GM18870 (cell line): Measurements from ENCODE around the gene RPL38.

Experiments
- ATAC-seq: cut with Tn5 transposase; IDR thresholded peaks from one replicate; pipeline ENCODE4 v1.9.1; 2021; ENCODE audit warnings: moderate library complexity; ENCODE audit not compliant: unreplicated experiment

RPL38 gene

GRCh38 chr17:74210191-74211140, 7.0 kb downstream of the RPL38 start:
- peak; percentile 41 for ATAC-seq

DNA sequence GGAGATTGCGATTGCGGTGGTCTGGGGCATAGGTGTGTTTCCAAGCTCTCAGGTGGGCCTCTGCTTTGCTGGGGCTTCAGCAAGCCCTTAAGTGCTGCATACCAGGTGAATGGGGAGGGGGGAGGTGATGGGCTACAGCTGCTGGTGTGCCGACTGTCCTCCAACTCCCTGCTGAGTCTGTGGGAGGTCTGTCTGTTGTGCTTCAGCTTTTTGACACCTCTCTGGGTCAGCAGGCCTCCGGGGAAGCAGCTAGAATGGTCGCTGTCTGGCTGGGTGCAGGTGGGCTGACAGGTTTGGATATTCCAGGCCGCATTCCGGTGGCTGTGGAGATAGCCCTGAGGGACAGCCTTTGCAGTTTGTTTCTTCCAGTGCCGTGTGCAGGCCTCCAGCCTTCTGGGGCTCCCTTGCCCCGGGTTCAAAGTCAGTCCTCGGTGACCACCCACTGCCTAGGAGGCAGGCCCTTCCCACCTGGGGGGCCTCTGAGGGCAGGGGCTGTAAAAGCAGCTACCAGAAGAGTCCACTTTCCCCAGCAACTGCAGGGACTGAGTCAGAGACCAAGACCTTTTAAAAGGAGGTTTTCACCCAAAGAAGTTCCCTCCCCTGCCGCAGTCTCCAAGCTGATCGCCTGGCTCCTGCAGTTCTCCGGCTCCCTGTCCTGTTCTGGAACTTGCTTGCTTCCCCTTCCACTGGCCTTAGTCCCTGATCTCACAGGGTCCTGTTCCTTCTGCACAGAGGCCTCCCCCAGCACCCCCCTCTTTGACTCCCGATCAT, 7.8 kb downstream of the RPL38 start:
- no peak for ATAC-seq

- no peak for ATAC-seq
Observed at GRCh38 chr17:74211912-74212208, 8.4 kb downstream of the RPL38 start.

GRCh38 chr17:74212209-74212912, 8.9 kb downstream of the RPL38 start:
- ATAC-seq = no peak

DNA sequence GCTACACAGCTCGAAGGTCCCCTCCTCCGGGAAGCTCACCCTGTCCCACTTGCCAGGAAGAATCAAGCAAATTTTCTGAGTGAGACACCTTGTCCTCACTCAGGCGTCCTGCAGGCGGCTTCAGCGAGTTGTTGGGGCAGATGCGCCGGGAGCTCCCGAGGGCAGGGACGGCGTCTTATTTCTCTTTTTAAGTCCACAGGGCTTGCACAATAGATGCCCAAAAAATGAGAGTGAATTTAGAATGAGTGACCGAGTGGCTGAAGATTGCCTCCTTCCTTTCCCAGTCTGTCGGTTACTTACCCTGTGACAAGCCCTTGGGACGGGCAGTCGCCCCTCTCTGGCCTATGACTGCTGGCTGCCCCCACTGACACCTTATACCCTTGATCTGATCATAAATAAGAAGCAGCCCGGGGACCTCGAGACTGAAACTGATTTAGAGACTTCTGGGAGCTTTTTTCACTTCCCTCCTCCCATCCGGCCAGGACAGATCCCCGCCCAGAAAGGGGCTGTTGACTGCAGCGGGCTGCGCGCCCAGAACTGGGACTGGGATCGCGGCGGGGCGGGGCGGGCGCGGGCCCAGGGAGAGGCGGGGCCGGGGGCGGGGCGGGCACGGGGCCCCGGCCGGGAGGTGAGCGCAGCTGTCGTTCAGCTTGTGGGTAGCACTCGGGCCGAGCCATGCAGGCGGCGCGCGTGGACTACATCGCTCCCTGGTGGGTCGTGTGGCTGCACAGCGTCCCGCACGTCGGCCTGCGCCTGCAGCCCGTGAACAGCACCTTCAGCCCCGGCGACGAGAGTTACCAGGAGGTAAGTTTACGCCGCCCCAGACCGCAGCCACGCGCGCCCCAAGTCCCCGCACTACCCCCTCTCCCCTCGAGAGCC, 9.7 kb downstream of the RPL38 start, which contains the start of gene TTYH2:
Gene TTYH2 (plus strand): TSS at position 659 of the 879 bp plus-strand sequence. CDS start 17 bp downstream, at position 676.
- peak; percentile 51 for ATAC-seq

GRCh38 chr17:74213861-74214391, 10.4 kb downstream of the RPL38 start:
- ATAC-seq = no peak

GRCh38 chr17:74214484-74215341, 11.2 kb downstream of the RPL38 start:
- no peak for ATAC-seq

DNA sequence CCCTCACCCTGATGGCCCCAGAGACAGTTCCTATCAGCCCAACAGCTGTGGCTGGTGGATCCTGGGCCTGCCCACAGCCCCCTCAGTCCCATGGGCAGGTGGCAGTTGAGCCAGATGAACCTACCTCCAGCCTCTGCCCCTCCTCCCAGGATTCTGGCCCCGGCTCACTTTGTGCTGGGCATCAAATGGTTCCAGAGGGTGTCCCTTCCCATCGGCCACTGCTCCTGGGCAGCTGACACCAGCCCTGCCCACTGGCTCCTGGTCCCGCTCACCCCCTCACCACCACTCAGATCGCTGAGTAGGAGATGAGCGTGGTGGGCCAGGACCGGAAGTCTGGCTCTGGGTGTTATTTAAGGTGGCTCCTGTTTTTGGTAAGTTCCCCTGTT, 11.9 kb downstream of the RPL38 start:
- ATAC-seq = no peak

DNA sequence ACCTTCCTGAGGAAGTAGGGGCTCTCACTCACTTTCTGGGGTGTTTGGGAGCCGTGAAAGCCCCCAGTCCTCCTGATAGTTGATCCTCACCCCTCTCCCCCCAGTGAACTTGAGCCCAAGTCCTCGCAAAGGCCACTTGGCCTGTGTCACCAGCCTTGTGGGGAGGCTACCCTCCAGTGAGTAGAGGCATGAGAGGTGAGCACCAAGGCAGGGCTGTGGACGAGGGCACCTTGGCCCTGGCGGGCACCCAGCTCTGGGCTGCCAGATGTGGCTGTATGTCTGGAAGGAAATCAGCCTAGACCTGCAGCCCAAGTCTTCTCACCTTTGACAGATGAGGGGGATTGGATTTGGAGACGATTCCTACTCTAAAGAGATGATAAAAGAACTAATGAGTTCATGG, 13.0 kb downstream of the RPL38 start:
- no peak for ATAC-seq

- no peak for ATAC-seq
Observed at GRCh38 chr17:74217037-74217730, 13.7 kb downstream of the RPL38 start.

DNA sequence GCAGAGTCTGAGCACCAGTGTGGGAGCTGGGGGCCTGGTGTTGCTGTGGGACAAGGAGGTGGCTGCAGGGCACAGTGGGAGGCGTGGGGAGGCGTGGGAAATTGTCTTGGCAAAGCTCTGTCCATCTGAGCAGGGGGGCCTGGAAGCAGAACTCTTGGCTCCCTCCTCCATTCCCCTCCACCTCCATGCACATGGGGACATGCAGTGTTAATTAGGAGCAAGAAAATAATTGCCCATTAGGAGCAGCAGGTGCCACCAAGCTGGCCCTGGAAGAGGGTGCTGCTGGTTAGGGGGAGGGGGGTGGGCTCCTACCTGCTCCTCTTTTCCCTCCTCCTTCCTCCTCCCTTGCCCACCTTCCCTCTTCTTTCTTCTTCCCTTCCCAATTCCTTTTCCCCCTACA, 14.4 kb downstream of the RPL38 start:
- ATAC-seq = no peak

DNA sequence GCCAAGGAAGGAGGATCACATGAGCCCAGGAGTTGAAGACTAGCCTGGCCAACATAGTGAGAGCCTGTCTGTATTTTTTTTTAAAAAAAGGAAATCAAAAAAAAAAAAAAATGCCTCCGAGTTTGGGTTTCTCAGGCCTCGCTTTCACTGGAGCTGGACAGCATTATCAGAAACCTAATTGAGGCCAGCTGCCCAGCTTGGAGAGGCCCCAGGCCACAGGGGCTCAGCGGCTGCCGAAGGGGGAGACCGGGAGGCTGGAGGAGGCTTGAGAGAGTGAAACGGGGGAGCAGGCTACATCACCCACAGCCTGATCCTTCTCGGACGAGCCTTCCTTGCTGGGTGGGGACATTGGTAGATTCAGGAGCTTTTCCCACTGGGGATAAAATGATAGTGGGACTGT, 15.0 kb downstream of the RPL38 start:
- ATAC-seq = no peak

DNA sequence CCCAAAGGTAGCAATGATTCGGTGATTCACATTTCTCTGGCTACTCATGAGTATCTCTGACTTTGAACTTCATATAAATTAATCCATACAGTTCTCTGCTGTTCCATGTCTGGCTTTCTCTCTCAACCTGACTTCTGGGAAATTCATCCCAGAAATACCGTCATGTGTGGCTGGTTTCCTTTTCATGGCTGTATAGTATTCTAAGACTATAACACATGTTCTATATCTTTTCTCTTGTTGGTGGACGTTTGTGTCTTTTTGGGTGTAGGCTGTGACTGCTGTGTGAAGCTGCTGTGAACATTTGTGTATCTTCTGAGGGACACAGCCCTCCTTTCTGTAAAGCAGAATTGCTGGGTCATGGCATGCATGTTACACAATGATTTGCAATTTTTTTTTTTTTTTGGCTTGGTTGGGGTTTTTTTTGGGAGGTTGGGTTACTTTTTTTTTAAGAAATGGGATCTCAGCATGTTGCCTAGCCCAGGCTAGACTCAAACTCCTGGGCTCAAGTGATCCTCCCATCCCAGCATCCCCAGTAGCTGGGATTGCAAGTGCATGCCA, 16.2 kb downstream of the RPL38 start:
- ATAC-seq = no peak

DNA sequence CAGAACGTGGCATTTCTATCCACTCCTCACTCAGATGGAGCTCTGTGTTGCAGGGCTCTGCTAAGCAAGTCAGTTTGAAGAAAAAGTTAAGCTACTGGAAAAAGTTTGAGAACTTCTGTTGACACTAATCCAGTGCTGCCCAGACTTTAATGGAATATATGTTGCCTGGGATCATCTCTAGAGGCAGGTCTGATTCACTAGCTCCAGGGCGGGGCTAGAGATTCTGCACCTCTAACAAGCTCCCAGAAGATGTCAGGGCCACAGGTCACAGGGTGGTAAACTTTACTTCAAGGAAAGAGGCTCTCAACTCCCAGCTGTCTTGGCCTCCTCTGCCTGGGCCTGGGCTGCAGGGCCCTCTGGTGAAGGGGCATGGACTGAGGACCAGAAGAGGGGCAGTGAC, 16.7 kb downstream of the RPL38 start:
- ATAC-seq = no peak

DNA sequence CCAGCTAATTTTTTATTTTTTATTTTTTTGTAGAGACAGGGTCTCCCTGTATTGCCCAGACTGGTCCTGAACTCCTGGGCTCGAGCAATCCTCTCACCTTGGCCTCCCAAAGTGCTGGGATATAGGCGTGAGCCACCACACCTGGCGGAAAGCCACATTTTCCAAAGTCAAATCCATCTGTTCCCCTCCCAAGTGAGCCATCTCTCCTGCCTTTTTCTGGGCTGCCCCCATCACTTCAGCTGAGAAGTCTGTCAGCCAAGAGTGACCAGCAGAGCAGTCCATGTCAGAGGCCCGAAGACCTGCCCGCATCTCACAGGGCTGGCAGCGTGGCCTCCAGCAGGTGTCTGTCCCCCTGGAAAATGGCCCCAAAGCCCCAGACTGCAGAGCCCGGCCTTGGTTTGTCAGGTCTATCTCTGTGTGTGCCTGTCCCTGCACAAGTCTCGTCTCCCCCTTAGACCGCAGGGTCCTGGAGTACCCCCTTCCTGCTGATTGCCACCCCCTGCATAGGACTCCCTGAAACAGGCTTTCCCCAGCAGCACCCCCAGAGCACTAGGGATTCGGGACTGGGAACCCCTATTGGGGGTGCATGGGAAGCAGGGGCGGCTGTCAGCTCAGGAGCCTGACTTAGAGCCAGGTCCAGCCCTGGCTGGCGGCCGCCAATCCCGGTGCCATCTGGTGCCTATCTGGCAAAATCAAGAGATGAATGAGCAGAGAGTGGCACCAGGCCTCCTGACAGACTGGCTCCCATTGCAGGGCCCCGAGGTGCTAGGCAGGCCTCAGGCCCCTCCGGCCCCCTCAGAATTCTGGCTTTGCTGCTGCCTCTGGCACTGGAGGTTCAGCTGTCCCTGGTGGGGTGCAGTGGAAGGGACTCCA, 17.7 kb downstream of the RPL38 start:
- ATAC-seq = no peak

DNA sequence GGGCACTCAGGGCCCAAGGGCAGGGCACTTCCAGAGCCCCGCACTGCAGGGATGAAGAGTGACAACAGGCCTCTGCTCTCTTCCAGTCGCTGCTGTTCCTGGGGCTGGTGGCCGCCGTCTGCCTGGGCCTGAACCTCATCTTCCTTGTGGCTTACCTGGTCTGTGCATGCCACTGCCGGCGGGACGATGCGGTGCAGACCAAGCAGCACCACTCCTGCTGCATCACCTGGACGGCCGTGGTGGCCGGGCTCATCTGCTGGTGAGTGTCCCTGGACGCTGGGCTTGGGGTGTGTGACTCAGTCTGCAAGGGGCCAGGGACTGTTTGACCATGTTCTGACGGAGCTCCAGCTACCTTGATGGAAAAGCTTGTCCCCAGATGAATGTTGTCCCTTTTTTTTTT, 18.9 kb downstream of the RPL38 start:
- ATAC-seq = no peak

DNA sequence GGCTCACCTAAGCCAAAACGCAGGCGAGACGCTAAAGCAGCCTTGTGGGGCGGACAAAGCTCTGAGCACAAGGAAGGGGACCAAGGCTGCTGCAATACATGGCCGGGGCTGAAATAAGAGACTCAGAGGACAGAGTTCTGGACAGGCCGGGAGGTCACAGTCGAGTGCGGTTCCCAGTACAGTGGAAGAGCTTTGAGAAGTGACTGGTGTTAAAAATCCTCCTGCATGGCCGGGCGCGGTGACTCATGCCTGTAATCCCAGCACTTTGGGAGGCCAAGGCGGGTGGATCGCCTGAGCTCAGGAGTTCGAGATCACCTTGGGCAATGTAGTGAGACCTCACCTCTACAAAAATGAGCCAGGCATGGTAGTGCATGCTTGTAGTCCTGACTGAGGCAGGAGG, 20.4 kb downstream of the RPL38 start:
- ATAC-seq = no peak
